ENCODE results near the gene EMILIN2.

- no peak for TF ChIP-seq CTCF (IDR thresholded peaks at IDR 0.05; ENCODE audit: low read length)
- TF ChIP-seq EZH2 (IDR thresholded peaks at IDR 0.05; ENCODE audit: borderline replicate concordance, low read length): no peak
Observed at GRCh38 chr18:2907550-2908135, 60.8 kb downstream of the EMILIN2 start.

Measured in OCI-LY1 (cell line).